M059J (cell line): Measurements from ENCODE around the gene OR12D1. TPM values are rescaled to one million over a fixed set of nuclear protein-coding genes. Genes with fewer than 3 reads are reported as not detected.

ENCODE experiments used
- DNase-seq: peaks from one replicate; pipeline ENCODE4 v3.0.0-alpha.2; 2012; ENCODE audit warnings: low read depth
- total RNA-seq: library from RNA; depleted of rRNA; stranded (reverse); fragments of >200 nt; shearing (Covaris generic); gene quantifications from 2 replicates; pipeline ENCODE4 v1.2.3, GENCODE V29; 2014; rRNA removed

Gene OR12D1
- total RNA-seq, 1 experiment from 2014 or later = not detected

DNA sequence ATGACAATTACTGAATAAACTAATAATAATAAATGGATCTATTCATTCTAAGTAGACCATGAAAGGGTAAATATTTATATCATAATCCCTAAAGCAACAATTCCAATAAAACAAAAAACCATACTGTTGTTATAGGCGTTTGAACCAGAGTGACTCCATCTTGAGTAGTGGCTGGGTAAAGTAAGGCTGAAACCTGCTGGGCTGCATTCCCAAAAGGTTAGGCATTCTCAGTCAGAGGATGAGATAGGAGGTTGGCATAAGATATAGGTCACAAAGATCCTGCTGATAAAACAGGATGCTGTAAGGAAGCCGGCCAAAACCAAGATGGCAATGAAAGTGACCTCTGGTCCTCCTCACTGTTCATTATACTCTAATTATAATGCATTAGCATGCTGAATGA lies 50.6 kb downstream of the OR12D1 start:
- no peak for DNase-seq

DNA sequence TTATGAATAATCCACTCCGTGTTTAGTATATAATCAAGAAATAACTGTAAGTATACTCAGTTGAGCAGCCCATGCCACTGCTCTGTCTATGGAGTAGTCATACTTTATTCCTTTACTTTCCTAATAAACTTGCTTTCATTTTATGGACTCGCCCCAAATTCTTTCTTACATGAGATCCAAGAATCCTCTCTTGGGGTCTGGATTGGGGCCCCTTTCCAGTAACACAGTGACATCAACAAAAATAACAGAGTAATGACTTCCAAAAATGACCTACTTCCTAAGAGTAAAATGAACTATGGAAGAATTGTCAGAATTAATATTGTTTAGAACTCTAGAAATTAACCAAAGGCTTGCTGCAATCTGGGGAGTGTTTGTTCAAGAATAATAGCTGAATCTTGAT lies 51.1 kb downstream of the OR12D1 start:
- no peak for DNase-seq

DNA sequence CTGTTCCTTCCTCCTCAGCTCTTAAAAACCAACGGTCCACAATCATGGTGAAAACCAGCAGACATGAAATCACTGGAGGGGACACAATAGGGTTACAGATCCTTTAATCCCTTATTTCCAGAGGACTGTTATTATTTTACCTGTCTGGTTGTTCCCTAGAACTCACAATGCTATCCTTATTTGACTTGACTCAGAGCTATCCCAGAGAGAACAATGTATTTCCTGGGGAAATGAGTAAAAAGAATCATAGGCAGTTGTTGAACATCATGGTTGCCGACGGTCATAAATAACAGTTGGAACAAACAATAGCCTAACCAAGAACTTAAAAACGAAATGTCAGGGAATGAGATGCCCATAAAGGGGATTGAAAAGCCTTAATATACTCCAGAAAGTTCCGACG lies 51.5 kb downstream of the OR12D1 start:
- no peak for DNase-seq

Other genes with a start within 250 kb of the OR12D1 start
- not detected in 2 replicates for gene OR2J2, start 244.0 kb upstream of the OR12D1 start, total RNA-seq
- not detected in 2 replicates for gene OR14J1, start 113.2 kb upstream of the OR12D1 start, total RNA-seq
- gene OR5V1, start 46.1 kb upstream of the OR12D1 start, total RNA-seq = not detected in 2 replicates
- gene OR12D3, start 39.6 kb upstream of the OR12D1 start, total RNA-seq = not detected in 2 replicates
- gene OR12D2, start 19.3 kb upstream of the OR12D1 start, total RNA-seq = not detected in 2 replicates
- gene OR10C1, start 24.4 kb downstream of the OR12D1 start, total RNA-seq = not detected in 2 replicates
- not detected in 2 replicates for gene OR11A1, start 42.1 kb downstream of the OR12D1 start, total RNA-seq
- gene OR2H1, start 42.2 kb downstream of the OR12D1 start, total RNA-seq = not detected in 2 replicates
- gene MAS1L, start 73.0 kb downstream of the OR12D1 start, total RNA-seq = not detected in 2 replicates
- gene UBD, start 144.8 kb downstream of the OR12D1 start, total RNA-seq = 0.17 TPM in 1 of 2 replicates, not detected in the other
- gene OR2H2, start 170.2 kb downstream of the OR12D1 start, total RNA-seq = not detected in 2 replicates
- 2.1 TPM in 2 replicates for gene GABBR1, start 218.3 kb downstream of the OR12D1 start, total RNA-seq
- gene MOG, start 242.2 kb downstream of the OR12D1 start, total RNA-seq = not detected in 2 replicates